Peyer's patch (tissue), 4 donors: Measurements from ENCODE around the gene NTSR2.

Experiments
- CTCF ChIP-seq, 6 experiments: fragments of 450-650 bp in 4 of 6; fragments of 200-600 bp in 2 of 6; sonication (generic) in 1 of 6; IDR thresholded peaks; one replicate each; pipeline ENCODE4 v1.5.1; 2017 to 2019; ENCODE audit warnings: antibody characterized with exemption in 6 of 6, mild to moderate bottlenecking in 3 of 6, moderate library complexity in 1 of 6
- POLR2A ChIP-seq, 2 donors: fragments of 450-650 bp; IDR thresholded peaks; one replicate each; pipeline ENCODE4 v1.5.1; 2017; ENCODE audit warnings: antibody characterized with exemption in 2 of 2, mild to moderate bottlenecking in 2 of 2, moderate library complexity in 2 of 2

- TF ChIP-seq POLR2A (IDR thresholded peaks at IDR 0.05) (no peak), CTCF (IDR thresholded peaks at IDR 0.05) (no peak)
Observed at GRCh38 chr2:11612553-11613215, 57.3 kb downstream of the NTSR2 start.
